HL-60 (cell line): Measurements from ENCODE around the gene FOXF1.

Experiments used
- CTCF ChIP-seq: IDR thresholded peaks from one replicate; pipeline ENCODE4 v1.5.1; 2011; ENCODE audit warnings: low read length, control low read depth, inconsistent platforms; ENCODE audit not compliant: insufficient read depth
- POLR2AphosphoS5 ChIP-seq: IDR thresholded peaks from 2 replicates; pipeline ENCODE4 v1.6.1; 2012; ENCODE audit warnings: low read depth
- REST ChIP-seq: IDR thresholded peaks from 2 replicates; pipeline ENCODE4 v1.6.1; 2012; ENCODE audit warnings: low read depth; ENCODE audit not compliant: insufficient replicate concordance

GRCh38 chr16:86466696-86467406 is 43.5 kb upstream of the FOXF1 start:
- TF ChIP-seq CTCF (no peak), REST (no peak), POLR2AphosphoS5 (no peak)
